Calu3 (cell line): ENCODE data around the gene CEP192. TPM values are rescaled to one million over a fixed set of nuclear protein-coding genes. Genes with fewer than 3 reads are reported as not detected.
"Not testable (repeated sequence)": the region's sequence is repeated elsewhere in the genome, so short reads cannot be mapped to it uniquely, and the experiment has no call there.

Experiments
- BruUV-seq: library from RNA; stranded (reverse); fragments of 400-500 nt; replicated peaks from 2 replicates; lab custom pipeline; 2021; lab: Mats Ljungman, UMichigan
- CTCF ChIA-PET: fragments of 300-600 bp; sonication (Branson Sonifier 250); formaldehyde crosslinking; loops from one replicate; lab custom pipeline; 2022; ENCODE audit warnings: antibody characterized with exemption; lab: Charles Lee
- DNase-seq: peaks from one replicate; pipeline ENCODE4 v3.0.0; 2022
- H3K27ac Mint-ChIP-seq: one replicate; pipeline ENCODE4 v1.8.0; 2022; ENCODE audit warnings: mixed read lengths; ENCODE audit not compliant: unreplicated experiment
- H3K27me3 Mint-ChIP-seq: one replicate; pipeline ENCODE4 v1.8.0; 2022; ENCODE audit warnings: mixed read lengths; ENCODE audit not compliant: unreplicated experiment
- H3K36me3 Mint-ChIP-seq: one replicate; pipeline ENCODE4 v1.8.0; 2022; ENCODE audit warnings: mild to moderate bottlenecking, moderate library complexity, mixed read lengths; ENCODE audit not compliant: insufficient read depth, unreplicated experiment
- H3K4me1 Mint-ChIP-seq: one replicate; pipeline ENCODE4 v1.8.0; 2022; ENCODE audit warnings: mild to moderate bottlenecking, low read depth, mixed read lengths; ENCODE audit not compliant: unreplicated experiment
- H3K4me3 Mint-ChIP-seq: one replicate; pipeline ENCODE4 v1.8.0; 2022; ENCODE audit warnings: mild to moderate bottlenecking, low read depth, moderate library complexity, mixed read lengths; ENCODE audit not compliant: unreplicated experiment
- H3K9me3 Mint-ChIP-seq: one replicate; pipeline ENCODE4 v1.8.0; 2022; ENCODE audit warnings: low read depth, mixed read lengths; ENCODE audit not compliant: unreplicated experiment
- intact Hi-C: fragments of 100-400 bp; cut with micrococcal nuclease; formaldehyde crosslinking; loops from one replicate; pipeline ENCODE4 v1.10.0; 2022; ENCODE audit not compliant: unreplicated experiment
- total RNA-seq: library from RNA; stranded (reverse); gene quantifications from 2 replicates; pipeline ENCODE4 v1.2.3, GENCODE V29; 2022
- TF ChIP-seq, protein P1 (sequence below): fragments of 200-600 bp; IDR thresholded peaks from one replicate; pipeline ENCODE4 v1.8.0; 2022; ENCODE audit warnings: antibody characterized with exemption; ENCODE audit not compliant: unreplicated experiment

CEP192 gene
- total RNA-seq, 1 experiment from 2014 or later: 39.2 TPM

DNA sequence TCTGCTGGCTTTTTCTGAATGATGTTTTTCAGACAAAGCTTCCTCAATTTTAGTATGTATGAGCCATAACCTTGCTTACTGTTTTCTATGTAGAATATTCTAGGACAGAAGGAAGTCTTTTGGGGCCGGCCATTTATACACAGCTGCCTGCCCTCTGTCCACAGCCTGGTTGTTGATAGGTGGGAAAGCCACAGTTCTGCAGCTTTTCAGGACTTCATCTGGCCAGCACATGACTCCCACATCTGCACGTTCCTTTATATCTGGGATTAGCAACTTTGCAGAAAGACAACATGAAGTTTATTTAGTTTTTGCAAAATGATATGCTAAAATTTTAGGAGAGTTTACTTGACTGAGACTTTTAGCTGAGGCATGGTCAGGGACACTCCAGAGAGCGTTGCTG, 105.6 kb downstream of the CEP192 start:
- H3K9me3 Mint-ChIP-seq: no peaks in the 10 kb centered on the region
- BruUV-seq: no TSS peak
- no peaks in the 10 kb centered on the region for H3K27me3 Mint-ChIP-seq
- CTCF ChIA-PET: no interaction called here
- DNase-seq: no peak
- H3K36me3 Mint-ChIP-seq: peaks cover 30% of the 10 kb centered on the region
- H3K27ac Mint-ChIP-seq: no peak overlapping the region
- no peak overlapping the region for H3K4me3 Mint-ChIP-seq
- TF ChIP-seq, protein P1, sequence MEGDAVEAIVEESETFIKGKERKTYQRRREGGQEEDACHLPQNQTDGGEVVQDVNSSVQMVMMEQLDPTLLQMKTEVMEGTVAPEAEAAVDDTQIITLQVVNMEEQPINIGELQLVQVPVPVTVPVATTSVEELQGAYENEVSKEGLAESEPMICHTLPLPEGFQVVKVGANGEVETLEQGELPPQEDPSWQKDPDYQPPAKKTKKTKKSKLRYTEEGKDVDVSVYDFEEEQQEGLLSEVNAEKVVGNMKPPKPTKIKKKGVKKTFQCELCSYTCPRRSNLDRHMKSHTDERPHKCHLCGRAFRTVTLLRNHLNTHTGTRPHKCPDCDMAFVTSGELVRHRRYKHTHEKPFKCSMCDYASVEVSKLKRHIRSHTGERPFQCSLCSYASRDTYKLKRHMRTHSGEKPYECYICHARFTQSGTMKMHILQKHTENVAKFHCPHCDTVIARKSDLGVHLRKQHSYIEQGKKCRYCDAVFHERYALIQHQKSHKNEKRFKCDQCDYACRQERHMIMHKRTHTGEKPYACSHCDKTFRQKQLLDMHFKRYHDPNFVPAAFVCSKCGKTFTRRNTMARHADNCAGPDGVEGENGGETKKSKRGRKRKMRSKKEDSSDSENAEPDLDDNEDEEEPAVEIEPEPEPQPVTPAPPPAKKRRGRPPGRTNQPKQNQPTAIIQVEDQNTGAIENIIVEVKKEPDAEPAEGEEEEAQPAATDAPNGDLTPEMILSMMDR: no peak
- intact Hi-C loops: no loop called here
- H3K4me1 Mint-ChIP-seq: no peaks in the 10 kb centered on the region

DNA sequence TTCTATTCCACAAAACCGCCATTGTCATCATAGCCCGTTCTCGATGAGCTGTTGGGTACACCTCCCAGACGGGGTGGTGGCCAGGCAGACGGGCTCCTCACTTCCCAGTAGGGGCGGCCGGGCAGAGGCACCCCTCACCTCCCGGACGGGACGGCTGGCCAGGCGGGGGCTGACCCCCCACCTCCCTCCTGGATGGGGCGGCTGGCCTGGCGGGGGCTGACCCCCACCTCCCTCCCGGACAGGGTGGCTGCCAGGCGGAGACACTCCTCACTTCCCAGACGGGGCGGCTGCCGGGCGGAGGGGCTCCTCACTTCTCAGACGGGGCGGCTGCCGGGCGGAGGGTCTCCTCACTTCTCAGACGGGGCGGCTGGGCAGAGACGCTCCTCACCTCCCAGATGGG, 106.9 kb downstream of the CEP192 start:
- H3K27ac Mint-ChIP-seq, CTCF ChIA-PET, H3K4me1 Mint-ChIP-seq, H3K4me3 Mint-ChIP-seq, intact Hi-C loops, H3K9me3 Mint-ChIP-seq, DNase-seq, BruUV-seq, H3K27me3 Mint-ChIP-seq: not testable (repeated sequence)
- peaks cover 37% of the 10 kb centered on the region for H3K36me3 Mint-ChIP-seq

DNA sequence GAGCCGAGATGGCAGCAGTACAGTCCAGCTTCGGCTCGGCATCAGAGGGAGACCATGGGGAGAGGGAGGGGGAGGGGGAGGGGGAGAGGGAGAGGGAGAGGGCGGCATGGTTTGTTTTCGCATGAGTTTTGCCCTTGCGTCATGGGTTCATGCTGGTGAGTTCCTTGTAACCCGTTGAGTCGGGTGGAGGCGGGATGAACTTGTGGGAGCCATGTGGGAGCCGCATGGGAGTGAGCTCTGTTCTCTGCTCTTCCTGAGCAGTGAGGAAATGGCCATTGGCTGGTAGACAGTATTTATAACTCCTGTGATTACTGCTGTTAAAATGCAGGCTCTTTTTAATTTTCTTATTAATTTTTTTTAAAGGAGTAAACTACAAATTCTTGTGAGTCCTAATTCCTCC, 108.0 kb downstream of the CEP192 start:
- intact Hi-C loops: no loop called here
- peaks cover 36% of the 10 kb centered on the region for H3K36me3 Mint-ChIP-seq
- no TSS peak for BruUV-seq
- no peaks in the 10 kb centered on the region for H3K27me3 Mint-ChIP-seq
- CTCF ChIA-PET: no interaction called here
- DNase-seq: no peak
- no peak overlapping the region for H3K27ac Mint-ChIP-seq
- H3K9me3 Mint-ChIP-seq: no peaks in the 10 kb centered on the region
- TF ChIP-seq, protein P1: no peak
- no peaks in the 10 kb centered on the region for H3K4me1 Mint-ChIP-seq
- no peak overlapping the region for H3K4me3 Mint-ChIP-seq

DNA sequence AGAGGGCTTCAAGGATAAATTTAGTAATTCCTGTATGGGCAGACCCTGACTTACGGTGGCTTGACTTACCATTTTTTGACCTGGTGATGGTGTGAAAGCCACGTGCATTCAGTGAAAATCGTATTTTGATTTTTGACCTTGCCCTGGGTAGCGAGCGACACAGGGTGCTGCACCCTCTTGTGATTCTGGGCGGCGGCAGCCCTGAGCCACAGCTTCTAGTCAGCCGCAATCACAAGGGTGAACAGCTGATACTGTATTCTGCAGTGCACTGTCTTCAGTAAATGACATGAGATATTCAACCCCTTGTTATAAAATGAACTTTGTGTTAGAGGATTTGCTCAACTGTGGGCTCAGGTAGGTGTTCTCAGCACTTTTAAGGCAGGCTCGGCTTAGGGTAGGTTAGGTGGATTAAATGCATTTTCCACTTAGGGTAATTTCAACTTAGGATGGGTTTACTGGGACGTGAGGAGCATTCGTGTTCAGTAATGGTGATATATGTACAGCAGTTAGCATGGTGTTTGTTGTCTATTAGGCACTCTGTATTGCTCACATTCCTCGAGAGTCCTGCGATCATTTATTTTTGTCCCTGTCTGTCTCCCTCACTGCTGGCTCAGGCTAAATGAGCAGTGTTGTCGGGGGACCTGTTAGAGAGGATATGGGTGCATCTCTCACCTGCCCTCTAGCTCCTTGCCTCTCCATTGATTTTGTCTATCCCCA, 109.9 kb downstream of the CEP192 start:
- no peak overlapping the region for H3K27ac Mint-ChIP-seq
- H3K4me3 Mint-ChIP-seq: no peak overlapping the region
- DNase-seq: no peak
- CTCF ChIA-PET: no interaction called here
- no peaks in the 10 kb centered on the region for H3K4me1 Mint-ChIP-seq
- intact Hi-C loops: no loop called here
- no peaks in the 10 kb centered on the region for H3K27me3 Mint-ChIP-seq
- H3K36me3 Mint-ChIP-seq: peaks cover 26% of the 10 kb centered on the region
- no peaks in the 10 kb centered on the region for H3K9me3 Mint-ChIP-seq
- BruUV-seq: no TSS peak
- TF ChIP-seq, protein P1: no peak

DNA sequence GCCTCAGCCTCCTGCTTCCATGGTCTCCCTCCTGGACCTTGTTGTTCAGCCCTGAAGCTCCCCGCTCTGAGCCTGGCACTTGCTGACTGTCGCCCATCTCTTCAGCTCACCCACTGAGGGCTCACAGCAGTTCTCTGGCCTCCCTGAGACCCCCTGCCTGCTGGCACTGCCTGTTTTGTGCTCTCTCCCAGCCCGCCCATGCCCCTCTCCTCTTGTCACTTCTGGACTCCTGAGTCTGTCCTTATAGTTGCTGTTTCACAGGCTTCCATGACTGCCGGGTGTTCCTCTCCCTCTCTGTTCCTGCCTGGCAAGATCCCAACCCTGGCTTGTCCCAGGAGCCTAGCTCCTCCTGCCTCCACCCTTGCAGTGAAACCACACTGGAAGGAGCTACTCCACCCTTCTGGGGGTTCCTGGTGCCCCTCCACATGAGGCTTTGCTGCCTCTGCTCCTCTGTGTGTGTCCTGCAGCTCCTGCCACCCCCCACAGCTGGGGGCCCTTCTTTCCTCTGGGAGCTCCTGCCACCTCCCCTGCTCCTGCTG, 110.6 kb downstream of the CEP192 start:
- intact Hi-C loops: no loop called here
- CTCF ChIA-PET: no interaction called here
- BruUV-seq: no TSS peak
- H3K9me3 Mint-ChIP-seq: no peaks in the 10 kb centered on the region
- peaks cover 31% of the 10 kb centered on the region for H3K36me3 Mint-ChIP-seq
- H3K4me1 Mint-ChIP-seq: no peaks in the 10 kb centered on the region
- TF ChIP-seq, protein P1: no peak
- no peak overlapping the region for H3K27ac Mint-ChIP-seq
- no peak for DNase-seq
- H3K4me3 Mint-ChIP-seq: no peak overlapping the region
- no peaks in the 10 kb centered on the region for H3K27me3 Mint-ChIP-seq
